VCaP (cell line): ENCODE data around the gene ALKBH5.

Source experiments
- H3K27ac ChIP-seq: fragments of 450-650 bp; 2 replicates; pipeline ENCODE4 v1.5.1; 2017
- TF ChIP-seq, protein P1 (sequence below): fragments of 450-650 bp; conservative IDR thresholded peaks from 2 replicates; pipeline ENCODE4 v1.5.1; 2017; ENCODE audit warnings: mild to moderate bottlenecking, moderate library complexity

The ALKBH5 gene

DNA sequence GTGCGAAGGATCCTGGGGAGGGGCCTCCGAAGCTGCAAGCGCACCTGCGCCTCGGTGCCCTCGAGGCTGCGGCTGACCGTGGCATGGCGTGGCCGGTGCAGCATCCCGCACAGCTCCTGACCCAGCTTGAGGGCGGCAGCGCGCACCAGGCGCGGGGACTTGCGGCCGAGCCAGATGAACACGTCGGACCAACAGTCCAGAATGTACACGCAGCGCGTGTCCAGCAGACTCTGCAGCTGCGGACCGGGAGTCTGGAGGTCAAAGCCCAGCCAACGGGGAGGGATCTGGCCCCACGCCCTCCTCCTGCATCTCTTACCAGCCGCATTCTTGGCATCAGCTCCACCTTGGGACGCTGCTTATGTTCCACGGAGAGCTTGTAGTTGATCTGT lies 64.0 kb downstream of the ALKBH5 start:
- TF ChIP-seq, protein P1, sequence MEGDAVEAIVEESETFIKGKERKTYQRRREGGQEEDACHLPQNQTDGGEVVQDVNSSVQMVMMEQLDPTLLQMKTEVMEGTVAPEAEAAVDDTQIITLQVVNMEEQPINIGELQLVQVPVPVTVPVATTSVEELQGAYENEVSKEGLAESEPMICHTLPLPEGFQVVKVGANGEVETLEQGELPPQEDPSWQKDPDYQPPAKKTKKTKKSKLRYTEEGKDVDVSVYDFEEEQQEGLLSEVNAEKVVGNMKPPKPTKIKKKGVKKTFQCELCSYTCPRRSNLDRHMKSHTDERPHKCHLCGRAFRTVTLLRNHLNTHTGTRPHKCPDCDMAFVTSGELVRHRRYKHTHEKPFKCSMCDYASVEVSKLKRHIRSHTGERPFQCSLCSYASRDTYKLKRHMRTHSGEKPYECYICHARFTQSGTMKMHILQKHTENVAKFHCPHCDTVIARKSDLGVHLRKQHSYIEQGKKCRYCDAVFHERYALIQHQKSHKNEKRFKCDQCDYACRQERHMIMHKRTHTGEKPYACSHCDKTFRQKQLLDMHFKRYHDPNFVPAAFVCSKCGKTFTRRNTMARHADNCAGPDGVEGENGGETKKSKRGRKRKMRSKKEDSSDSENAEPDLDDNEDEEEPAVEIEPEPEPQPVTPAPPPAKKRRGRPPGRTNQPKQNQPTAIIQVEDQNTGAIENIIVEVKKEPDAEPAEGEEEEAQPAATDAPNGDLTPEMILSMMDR, result no peak
- H3K27ac ChIP-seq, result peak overlapping the region; percentile 56

DNA sequence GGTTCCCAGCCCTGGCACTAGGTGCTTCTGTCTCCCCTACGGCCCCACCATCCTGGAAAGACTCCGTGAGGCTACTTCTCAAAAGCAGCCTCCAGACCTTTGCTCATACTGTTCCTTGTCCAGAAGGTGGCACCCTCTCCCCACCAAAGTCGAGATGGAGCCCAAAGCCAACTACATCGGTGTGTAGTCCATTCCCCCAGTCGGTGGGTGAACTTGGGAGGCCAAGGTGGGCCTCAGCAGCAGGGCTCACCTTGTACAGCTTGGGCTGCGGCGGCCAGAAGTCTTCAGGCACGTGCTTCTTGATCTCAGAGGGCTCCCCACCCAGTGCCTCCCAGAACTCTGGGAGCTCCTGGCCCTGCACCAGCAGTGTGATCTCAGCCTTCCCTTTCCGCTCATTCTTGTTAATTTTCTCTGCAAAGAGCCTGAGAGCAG lies 64.7 kb downstream of the ALKBH5 start:
- TF ChIP-seq, protein P1, result peak; percentile 79
- H3K27ac ChIP-seq, result peak overlapping the region; percentile 56; the same call in 1 of the 2 replicates

DNA sequence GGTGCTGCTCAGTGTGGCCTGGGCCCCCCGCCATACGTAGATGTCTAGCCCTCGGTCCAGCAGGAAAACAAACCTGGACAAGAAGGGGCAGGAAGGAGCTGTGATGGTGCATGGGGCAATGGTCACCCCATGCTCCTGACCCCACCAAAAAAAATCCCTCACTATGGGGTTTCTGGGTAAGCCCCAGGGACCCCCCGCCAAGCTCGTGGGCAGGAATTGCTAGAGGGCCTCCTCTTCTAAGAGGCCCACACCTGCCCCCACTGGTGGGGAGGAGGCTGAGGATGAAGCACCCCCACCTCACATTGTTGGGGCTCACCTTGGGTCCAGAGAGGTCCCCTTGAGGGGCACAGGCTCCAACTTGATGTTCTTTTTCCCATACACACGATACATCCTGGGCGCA lies 65.2 kb downstream of the ALKBH5 start:
- peak overlapping the region; percentile 56; the same call in 1 of the 2 replicates for H3K27ac ChIP-seq

DNA sequence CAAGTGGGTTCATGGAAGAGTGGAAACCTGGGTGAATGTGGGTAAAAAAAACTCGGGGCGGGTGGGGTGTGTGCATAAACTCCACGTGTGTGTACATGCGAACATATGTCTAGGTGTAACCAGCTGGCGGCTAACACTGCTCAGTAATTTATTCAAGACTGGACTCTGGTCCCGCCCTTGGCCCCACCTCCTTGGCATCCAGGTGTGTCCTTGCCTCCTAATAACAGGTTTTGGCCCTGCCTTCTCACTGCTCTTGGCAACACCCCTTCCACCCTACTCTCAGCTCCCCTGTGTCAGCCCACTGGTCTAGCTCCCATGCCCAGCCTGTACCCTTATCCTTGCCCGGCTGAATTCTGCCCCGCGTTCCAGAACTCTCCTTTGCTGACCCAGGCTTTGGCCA lies 66.6 kb downstream of the ALKBH5 start:
- H3K27ac ChIP-seq, result no peak overlapping the region
- TF ChIP-seq, protein P1, result no peak

More for the DNA sequence above, 65.2 kb downstream of the ALKBH5 start:
- TF ChIP-seq, protein P1, result no peak

DNA sequence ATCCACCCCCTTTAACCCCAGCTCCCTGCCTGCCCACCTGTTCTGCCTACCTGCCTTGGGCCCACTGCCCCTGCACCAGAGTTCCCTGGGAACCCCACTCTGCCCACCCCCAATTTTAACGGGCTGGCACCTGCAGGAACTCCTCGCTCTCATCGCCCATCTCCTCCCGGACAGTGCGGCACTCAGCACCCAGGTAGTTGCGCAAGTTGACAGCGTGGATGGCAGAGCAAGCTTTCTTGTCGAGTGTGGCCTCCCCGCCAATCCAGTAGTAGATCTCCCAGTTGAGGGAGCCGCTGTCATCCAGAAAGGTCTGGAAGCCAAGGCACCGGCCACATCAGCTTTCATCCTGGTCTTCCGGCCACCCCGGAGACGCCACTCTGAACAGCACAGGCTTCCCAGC lies 67.1 kb downstream of the ALKBH5 start:
- TF ChIP-seq, protein P1, result no peak
- H3K27ac ChIP-seq, result no peak overlapping the region

DNA sequence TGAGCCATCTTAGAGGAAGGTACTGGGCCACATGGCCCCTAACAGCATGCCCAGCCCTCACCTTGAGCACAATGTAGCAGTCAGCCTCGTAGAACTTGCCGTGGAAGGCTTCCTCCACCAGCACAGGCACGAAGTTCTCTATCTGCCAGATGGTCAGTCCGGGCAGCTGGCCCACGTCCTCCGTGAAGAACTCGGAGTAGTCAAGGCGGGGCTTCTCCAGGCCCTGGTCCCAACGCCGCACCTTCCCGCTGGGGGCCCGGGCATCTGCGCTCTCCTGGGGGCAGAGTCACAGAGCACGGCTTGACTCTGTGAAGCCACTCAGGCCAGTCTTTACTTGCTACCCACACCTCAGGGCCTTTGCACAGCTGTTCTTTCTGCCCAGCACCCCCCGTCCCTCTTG lies 67.6 kb downstream of the ALKBH5 start:
- TF ChIP-seq, protein P1, result no peak
- H3K27ac ChIP-seq, result no peak overlapping the region

DNA sequence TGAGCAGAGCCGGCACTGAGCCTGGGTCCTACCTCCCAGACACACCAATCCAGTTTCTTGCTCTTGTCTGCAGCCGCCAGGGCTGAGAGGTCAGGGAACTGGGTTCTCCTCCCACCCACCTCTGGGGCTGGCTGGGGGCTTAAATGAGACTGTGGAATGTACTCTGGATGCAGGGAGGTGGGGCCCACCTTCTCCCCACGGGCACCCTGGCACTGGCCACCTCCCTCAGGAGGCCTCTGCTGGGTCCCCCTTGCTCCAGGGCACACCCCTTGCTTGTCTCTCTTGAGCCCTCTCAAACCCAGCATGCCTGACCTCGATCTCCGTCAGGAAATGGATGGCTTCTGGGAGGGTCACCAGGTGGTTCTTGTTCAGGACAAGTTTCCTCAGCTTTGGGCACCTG lies 68.5 kb downstream of the ALKBH5 start:
- H3K27ac ChIP-seq, result no peak overlapping the region
- TF ChIP-seq, protein P1, result no peak
